ENCODE measurements around the gene BARX1. TPM values are rescaled to one million over a fixed set of nuclear protein-coding genes. Genes with fewer than 3 reads are reported as not detected.

BARX1 gene
- polyA plus RNA-seq, 3 donors, result not detected

DNA sequence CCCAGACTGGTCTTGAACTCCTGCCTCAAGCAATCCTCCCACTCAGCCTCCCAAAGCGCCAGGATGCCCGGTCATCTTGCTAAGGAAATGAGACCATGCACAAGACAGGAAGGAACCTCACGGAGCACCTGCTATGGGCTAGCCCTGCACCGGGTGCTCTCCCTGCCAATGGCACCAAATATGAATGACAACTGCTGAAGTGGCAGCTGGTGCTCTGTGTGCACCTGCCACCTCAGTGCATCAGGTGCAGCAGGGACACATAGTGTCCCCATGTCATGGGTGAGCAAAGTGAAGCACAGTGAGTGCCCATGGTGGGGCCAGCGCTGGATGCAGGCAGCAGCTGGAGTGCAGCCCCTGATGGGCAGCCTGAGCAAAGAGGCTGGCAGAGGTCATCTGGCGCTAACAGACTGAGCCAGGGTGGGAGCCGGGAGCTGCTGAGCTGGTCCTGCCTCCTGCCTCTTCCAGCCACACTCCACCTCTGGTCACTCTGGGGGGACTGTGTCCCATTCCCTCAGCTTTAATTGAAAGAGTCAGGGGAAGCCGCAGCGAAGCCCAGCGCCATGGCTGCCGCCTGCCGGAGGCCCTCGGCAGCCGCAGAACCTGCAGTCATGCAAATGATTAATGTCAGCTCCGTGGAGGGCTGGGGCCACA, 46.4 kb downstream of the BARX1 start:
- H3K79me2 ChIP-seq (ENCODE audit: insufficient read depth, low read length), result no peaks in the 10 kb centered on the region
- H3K27ac ChIP-seq (ENCODE audit: low read depth in 1 of 2, low read length in 2 of 2), result no peak overlapping the region
- no peaks in the 10 kb centered on the region for H3K9me3 Mint-ChIP-seq
- H3K27me3 Mint-ChIP-seq (ENCODE audit: low read depth in 3 of 3), result peaks cover 19 to 24% (median 21%) of the 10 kb centered on the region in 3 donors
- no peaks in the 10 kb centered on the region for H3K9me3 ChIP-seq (replicated peaks in 1 of 2; ENCODE audit: control insufficient read depth in 1 of 2, insufficient read depth in 1 of 2, low read length in 2 of 2)
- peaks cover 0 to 9% of the 10 kb centered on the region in 2 donors for H3K27me3 ChIP-seq (ENCODE audit: control insufficient read depth in 2 of 2, insufficient read depth in 2 of 2, low read length in 2 of 2)
- H2AFZ ChIP-seq (ENCODE audit: insufficient read depth, low read depth, low read length, poor library complexity, severe bottlenecking), result no peak overlapping the region
- no peaks in the 10 kb centered on the region for H4K20me1 ChIP-seq (ENCODE audit: insufficient read depth, low read length)
- H3K4me2 ChIP-seq (replicated peaks; ENCODE audit: extremely low read depth, low read length, poor library complexity, severe bottlenecking), result no peak overlapping the region
- no peak for TF ChIP-seq CTCF (IDR thresholded peaks at IDR 0.05)
- H3K36me3 Mint-ChIP-seq, result no peaks in the 10 kb centered on the region
- peak overlapping the region in 1 of 2 donors; percentile 47 for H3K4me3 Mint-ChIP-seq
- intact Hi-C loops (cut with micrococcal nuclease), result no loop called here
- no peak overlapping the region for H3K9ac ChIP-seq (ENCODE audit: insufficient read depth, low read length, poor library complexity, severe bottlenecking)
- H3K27ac Mint-ChIP-seq, result peak overlapping the region in 1 of 7 donors; percentile 64
- no peak for DNase-seq
- no peaks in the 10 kb centered on the region for H3K36me3 ChIP-seq (replicated peaks in 1 of 2; ENCODE audit: control insufficient read depth in 1 of 2, insufficient read depth in 2 of 2, low read length in 2 of 2)
- H3K4me3 ChIP-seq (replicated peaks in 1 of 3; ENCODE audit: low read depth in 2 of 3, low read length in 3 of 3), result no peak overlapping the region
- no peaks in the 10 kb centered on the region for H3K4me1 ChIP-seq (ENCODE audit: control insufficient read depth in 1 of 2, insufficient read depth in 2 of 2, low read length in 2 of 2)
- H3K4me1 Mint-ChIP-seq, result peaks cover 2% of the 10 kb centered on the region
- 25% methylated on average over 11 of the region's 15 CpGs for WGBS (ENCODE audit: insufficient coverage)

- Histone ChIP-seq H3K79me2 (ENCODE audit: insufficient read depth, low read length) (no peaks in the 10 kb centered on the region), H3K4me3 (replicated peaks in 1 of 3; ENCODE audit: low read depth in 2 of 3, low read length in 3 of 3) (no peak overlapping the region), H2AFZ (ENCODE audit: insufficient read depth, low read depth, low read length, poor library complexity, severe bottlenecking) (no peak overlapping the region), H3K36me3 (replicated peaks in 1 of 2; ENCODE audit: control insufficient read depth in 1 of 2, insufficient read depth in 2 of 2, low read length in 2 of 2) (no peaks in the 10 kb centered on the region), H3K4me2 (replicated peaks; ENCODE audit: extremely low read depth, low read length, poor library complexity, severe bottlenecking) (no peak overlapping the region), H3K9me3 (replicated peaks in 1 of 2; ENCODE audit: control insufficient read depth in 1 of 2, insufficient read depth in 1 of 2, low read length in 2 of 2) (no peaks in the 10 kb centered on the region), H3K4me1 (ENCODE audit: control insufficient read depth in 1 of 2, insufficient read depth in 2 of 2, low read length in 2 of 2) (no peaks in the 10 kb centered on the region), H3K9ac (ENCODE audit: insufficient read depth, low read length, poor library complexity, severe bottlenecking) (no peak overlapping the region), H3K27ac (ENCODE audit: low read depth in 1 of 2, low read length in 2 of 2) (no peak overlapping the region), H3K27me3 (ENCODE audit: control insufficient read depth in 2 of 2, insufficient read depth in 2 of 2, low read length in 2 of 2) (peaks cover 0 to 9% of the 10 kb centered on the region in 2 donors), H4K20me1 (ENCODE audit: insufficient read depth, low read length) (no peaks in the 10 kb centered on the region)
- no peak for TF ChIP-seq CTCF (IDR thresholded peaks at IDR 0.05)
- intact Hi-C loops (cut with micrococcal nuclease), result no loop called here
- no peaks in the 10 kb centered on the region for H3K36me3 Mint-ChIP-seq
- no peaks in the 10 kb centered on the region for H3K9me3 Mint-ChIP-seq
- no peak overlapping the region for H3K27ac Mint-ChIP-seq
- 79% methylated on average over 3 of the region's 5 CpGs for WGBS (ENCODE audit: insufficient coverage)
- peaks cover 21 to 24% (median 21%) of the 10 kb centered on the region in 3 donors for H3K27me3 Mint-ChIP-seq (ENCODE audit: low read depth in 3 of 3)
- H3K4me3 Mint-ChIP-seq, result peak overlapping the region in 1 of 2 donors; percentile 26
- DNase-seq, result no peak
- H3K4me1 Mint-ChIP-seq, result peaks cover 2% of the 10 kb centered on the region
Measured at GRCh38 chr9:93907551-93908199, 47.5 kb downstream of the BARX1 start.
